SH-SY5Y (cell line): ENCODE measurements around the gene TLE3.

ENCODE experiments used
- GATA2 ChIP-seq: IDR thresholded peaks from 2 replicates; pipeline ENCODE4 v1.6.1; 2011; ENCODE audit warnings: mild to moderate bottlenecking, low read depth, low read length
- GATA3 ChIP-seq: IDR thresholded peaks from 2 replicates; pipeline ENCODE4 v1.6.1; 2011; ENCODE audit warnings: low read depth, mild to moderate bottlenecking, low read length, moderate library complexity

DNA sequence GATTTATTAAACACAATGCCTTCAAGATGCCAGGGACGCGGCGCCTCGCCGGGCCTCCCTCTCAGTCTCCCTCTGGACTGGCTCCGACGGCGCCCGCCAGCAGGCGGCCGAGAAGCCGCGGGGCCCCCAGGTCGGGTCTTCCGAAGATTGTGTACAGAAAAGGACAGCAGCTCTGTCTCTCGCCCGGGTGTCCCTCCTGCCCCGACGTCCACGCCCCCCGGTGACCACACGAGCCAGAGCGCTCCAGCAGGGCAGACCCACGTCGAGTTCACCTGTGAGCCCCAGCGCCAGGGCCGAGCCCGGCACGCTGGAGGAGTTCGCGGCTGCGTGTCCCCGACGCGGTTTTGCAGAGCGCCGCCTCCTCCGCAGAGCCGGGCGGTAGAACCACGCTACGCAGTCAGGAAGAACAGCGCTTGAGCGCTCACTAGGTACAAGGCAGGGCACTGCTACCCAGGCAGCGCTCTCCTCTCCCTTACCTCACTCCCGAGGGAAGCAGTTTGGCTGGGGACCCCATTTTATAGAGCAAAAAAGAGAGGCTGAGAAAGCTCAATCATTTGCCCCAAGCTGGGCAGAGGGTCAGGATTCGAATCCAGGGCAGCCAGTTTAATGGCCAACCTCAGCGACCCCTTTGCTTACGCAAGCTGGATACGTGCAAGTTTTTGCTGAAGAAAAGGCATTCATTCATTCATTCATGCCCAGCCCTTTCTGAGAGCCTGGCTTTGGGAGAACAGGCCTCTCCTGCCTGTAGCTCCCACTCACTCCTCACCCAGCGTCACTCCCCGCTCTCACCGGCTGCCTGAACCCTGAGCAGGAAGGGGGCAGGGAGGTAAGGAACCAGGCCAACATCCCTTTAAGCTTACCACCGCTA is 3.0 kb upstream of the TLE3 start:
- TF ChIP-seq GATA3 (no peak), GATA2 (no peak)
